ENCODE measurements around the gene TENT5A.
A peak's percentile ranks its signal among the peaks of the same experiment; 100 is the strongest.

The TENT5A gene

GRCh38 chr6:81770381-81770780 lies 17.9 kb upstream of the TENT5A start:
- no peak for ATAC-seq

- no peak for ATAC-seq
Measured at GRCh38 chr6:81769824-81770223, 17.3 kb upstream of the TENT5A start.

GRCh38 chr6:81768150-81768942 lies 15.9 kb upstream of the TENT5A start:
- no peak for ATAC-seq

- no peak for ATAC-seq
Measured at GRCh38 chr6:81767163-81767891, 14.8 kb upstream of the TENT5A start.

GRCh38 chr6:81766482-81767069 lies 14.1 kb upstream of the TENT5A start:
- ATAC-seq, result no peak

GRCh38 chr6:81764531-81764930 lies 12.1 kb upstream of the TENT5A start:
- no peak for ATAC-seq

- no peak for ATAC-seq
Measured at GRCh38 chr6:81763968-81764367, 11.5 kb upstream of the TENT5A start.

GRCh38 chr6:81763051-81763450 lies 10.6 kb upstream of the TENT5A start:
- ATAC-seq, result no peak

- ATAC-seq, result no peak
Measured at GRCh38 chr6:81762606-81763005, 10.1 kb upstream of the TENT5A start.

GRCh38 chr6:81762132-81762531 lies 9.7 kb upstream of the TENT5A start:
- no peak for ATAC-seq

GRCh38 chr6:81761197-81761596 lies 8.7 kb upstream of the TENT5A start:
- no peak for ATAC-seq

- ATAC-seq, result no peak
Measured at GRCh38 chr6:81759782-81760181, 7.3 kb upstream of the TENT5A start.

- ATAC-seq, result no peak
Measured at GRCh38 chr6:81758221-81758620, 5.7 kb upstream of the TENT5A start.

- no peak for ATAC-seq
Measured at GRCh38 chr6:81756690-81757089, 4.2 kb upstream of the TENT5A start.

- no peak for ATAC-seq
Measured at GRCh38 chr6:81755551-81755950, 3.1 kb upstream of the TENT5A start.

- no peak for ATAC-seq
Measured at GRCh38 chr6:81754906-81755305, 2.4 kb upstream of the TENT5A start.

- peak; percentile 64 to 67 for ATAC-seq
Measured at GRCh38 chr6:81753711-81754577, 1.5 kb upstream of the TENT5A start.

GRCh38 chr6:81752921-81753710 lies 635 bp upstream of the TENT5A start:
- peak; percentile 35 to 48 for ATAC-seq

- ATAC-seq, result no peak
Measured at GRCh38 chr6:81751388-81752083, 945 bp downstream of the TENT5A start.

- ATAC-seq, result no peak
Measured at GRCh38 chr6:81750681-81751387, 1.6 kb downstream of the TENT5A start.

- ATAC-seq, result no peak
Measured at GRCh38 chr6:81750200-81750599, 2.3 kb downstream of the TENT5A start.
